HTR-8/SVneo (cell line): ENCODE results near the gene DUSP22.
"Not testable (repeated sequence)": the region's sequence is repeated elsewhere in the genome, so short reads cannot be mapped to it uniquely, and the experiment has no call there.

Experiments
- DNase-seq: peaks from one replicate; pipeline ENCODE4 v3.0.0; 2011; ENCODE audit warnings: low spot score, mixed read lengths; ENCODE audit not compliant: insufficient read length
- FAIRE-seq: peaks from 2 replicates; lab custom pipeline; 2011; peaks lifted over from hg19 to GRCh38; lab: Jason Lieb, UNC

Gene DUSP22

GRCh38 chr6:321536-322258 lies 29.4 kb downstream of the DUSP22 start:
- no peak for FAIRE-seq
- DNase-seq, result no peak

GRCh38 chr6:322259-322930 lies 30.1 kb downstream of the DUSP22 start:
- no peak for FAIRE-seq
- no peak for DNase-seq

- no peak for DNase-seq
- no peak for FAIRE-seq
Measured at GRCh38 chr6:322940-323729, 30.8 kb downstream of the DUSP22 start.

GRCh38 chr6:323730-324088 lies 31.4 kb downstream of the DUSP22 start:
- DNase-seq (no peak), FAIRE-seq (no peak)

- FAIRE-seq (no peak), DNase-seq (no peak)
Measured at GRCh38 chr6:324116-324728, 31.9 kb downstream of the DUSP22 start.

- FAIRE-seq, result no peak
- DNase-seq, result no peak
Measured at GRCh38 chr6:324729-325125, 32.4 kb downstream of the DUSP22 start.

- DNase-seq, FAIRE-seq: not testable (repeated sequence)
Measured at GRCh38 chr6:325161-325860, 33.0 kb downstream of the DUSP22 start.

GRCh38 chr6:326066-326465 lies 33.8 kb downstream of the DUSP22 start:
- not testable (repeated sequence) for FAIRE-seq, DNase-seq

GRCh38 chr6:326896-327537 lies 34.7 kb downstream of the DUSP22 start:
- FAIRE-seq (no peak), DNase-seq (no peak)

GRCh38 chr6:327538-328116 lies 35.3 kb downstream of the DUSP22 start:
- no peak for DNase-seq
- FAIRE-seq, result no peak

- no peak for FAIRE-seq
- peak; percentile 36 for DNase-seq
Measured at GRCh38 chr6:328136-328670, 35.9 kb downstream of the DUSP22 start.

- FAIRE-seq, result no peak
- DNase-seq, result no peak
Measured at GRCh38 chr6:328924-329323, 36.6 kb downstream of the DUSP22 start.

GRCh38 chr6:329888-330691 lies 37.8 kb downstream of the DUSP22 start:
- FAIRE-seq (no peak), DNase-seq (no peak)

- FAIRE-seq (no peak), DNase-seq (no peak)
Measured at GRCh38 chr6:330948-331347, 38.7 kb downstream of the DUSP22 start.

GRCh38 chr6:331622-332521 lies 39.6 kb downstream of the DUSP22 start:
- FAIRE-seq, result no peak

GRCh38 chr6:332671-333070 lies 40.4 kb downstream of the DUSP22 start:
- FAIRE-seq (no peak), DNase-seq (no peak)

More at GRCh38 chr6:331622-332521, 39.6 kb downstream of the DUSP22 start:
- DNase-seq, result no peak

- FAIRE-seq (no peak), DNase-seq (no peak)
Measured at GRCh38 chr6:333379-334002, 41.2 kb downstream of the DUSP22 start.
